Parathyroid adenoma (tissue), 2 donors: ENCODE results near the gene CHMP4B.

Source experiments
- H2AFZ ChIP-seq: fragments of 300-600 bp; sonication (generic); one replicate; pipeline ENCODE4 v1.7.0; 2017; ENCODE audit warnings: antibody characterized with exemption, mild to moderate bottlenecking
- H3K27ac ChIP-seq: fragments of 300-600 bp; sonication (generic); one replicate; pipeline ENCODE4 v1.7.0; 2017
- H3K27me3 ChIP-seq: fragments of 300-600 bp; sonication (generic); one replicate; pipeline ENCODE4 v1.7.0; 2017; ENCODE audit warnings: low read length; ENCODE audit not compliant: control insufficient read depth, insufficient read depth
- H3K36me3 ChIP-seq: fragments of 300-600 bp; sonication (generic); one replicate; pipeline ENCODE4 v1.7.0; 2017; ENCODE audit warnings: low read length; ENCODE audit not compliant: control insufficient read depth, insufficient read depth
- H3K4me1 ChIP-seq: fragments of 300-600 bp; sonication (generic); one replicate; pipeline ENCODE4 v1.7.0; 2017; ENCODE audit warnings: control low read depth
- H3K4me2 ChIP-seq: fragments of 300-600 bp; sonication (generic); one replicate; pipeline ENCODE4 v1.7.0; 2017; ENCODE audit warnings: low read length
- H3K4me3 ChIP-seq: fragments of 300-600 bp; sonication (generic); one replicate; pipeline ENCODE4 v1.7.0; 2017; ENCODE audit warnings: low read depth, low read length
- H3K79me2 ChIP-seq: fragments of 300-600 bp; sonication (generic); one replicate; pipeline ENCODE4 v1.7.0; 2017; ENCODE audit warnings: control low read depth
- H3K9ac ChIP-seq: fragments of 300-600 bp; sonication (generic); one replicate; pipeline ENCODE4 v1.7.0; 2017; ENCODE audit warnings: mild to moderate bottlenecking
- H3K9me3 ChIP-seq: fragments of 300-600 bp; sonication (generic); one replicate; pipeline ENCODE4 v1.7.0; 2017; ENCODE audit warnings: low read length; ENCODE audit not compliant: control insufficient read depth
- TF ChIP-seq, protein P1 (sequence below): fragments of 300-600 bp; sonication (generic); IDR thresholded peaks from one replicate; pipeline ENCODE4 v1.7.0; 2017; ENCODE audit warnings: antibody characterized with exemption, mild to moderate bottlenecking
- donor health status: primary hyperparathyroidism.

Gene CHMP4B

GRCh38 chr20:33766686-33767085 is 44.5 kb upstream of the CHMP4B start:
- no peak overlapping the region for H3K27ac ChIP-seq
- no peak overlapping the region for H3K4me3 ChIP-seq
- no peaks in the 10 kb centered on the region for H3K79me2 ChIP-seq
- TF ChIP-seq, protein P1, sequence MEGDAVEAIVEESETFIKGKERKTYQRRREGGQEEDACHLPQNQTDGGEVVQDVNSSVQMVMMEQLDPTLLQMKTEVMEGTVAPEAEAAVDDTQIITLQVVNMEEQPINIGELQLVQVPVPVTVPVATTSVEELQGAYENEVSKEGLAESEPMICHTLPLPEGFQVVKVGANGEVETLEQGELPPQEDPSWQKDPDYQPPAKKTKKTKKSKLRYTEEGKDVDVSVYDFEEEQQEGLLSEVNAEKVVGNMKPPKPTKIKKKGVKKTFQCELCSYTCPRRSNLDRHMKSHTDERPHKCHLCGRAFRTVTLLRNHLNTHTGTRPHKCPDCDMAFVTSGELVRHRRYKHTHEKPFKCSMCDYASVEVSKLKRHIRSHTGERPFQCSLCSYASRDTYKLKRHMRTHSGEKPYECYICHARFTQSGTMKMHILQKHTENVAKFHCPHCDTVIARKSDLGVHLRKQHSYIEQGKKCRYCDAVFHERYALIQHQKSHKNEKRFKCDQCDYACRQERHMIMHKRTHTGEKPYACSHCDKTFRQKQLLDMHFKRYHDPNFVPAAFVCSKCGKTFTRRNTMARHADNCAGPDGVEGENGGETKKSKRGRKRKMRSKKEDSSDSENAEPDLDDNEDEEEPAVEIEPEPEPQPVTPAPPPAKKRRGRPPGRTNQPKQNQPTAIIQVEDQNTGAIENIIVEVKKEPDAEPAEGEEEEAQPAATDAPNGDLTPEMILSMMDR, result no peak
- no peak overlapping the region for H3K9ac ChIP-seq
- no peaks in the 10 kb centered on the region for H3K27me3 ChIP-seq
- H3K4me1 ChIP-seq, result no peaks in the 10 kb centered on the region
- H3K4me2 ChIP-seq, result no peak overlapping the region
- H2AFZ ChIP-seq, result no peak overlapping the region
- no peaks in the 10 kb centered on the region for H3K36me3 ChIP-seq
- no peaks in the 10 kb centered on the region for H3K9me3 ChIP-seq

GRCh38 chr20:33767777-33768138 is 43.4 kb upstream of the CHMP4B start:
- Histone ChIP-seq H3K9ac (no peak overlapping the region), H3K27ac (no peak overlapping the region), H3K4me1 (no peaks in the 10 kb centered on the region), H3K4me2 (no peak overlapping the region), H3K79me2 (no peaks in the 10 kb centered on the region), H3K4me3 (no peak overlapping the region), H3K27me3 (no peaks in the 10 kb centered on the region), H3K9me3 (no peaks in the 10 kb centered on the region), H2AFZ (no peak overlapping the region), H3K36me3 (no peaks in the 10 kb centered on the region)
- TF ChIP-seq, protein P1, result no peak

DNA sequence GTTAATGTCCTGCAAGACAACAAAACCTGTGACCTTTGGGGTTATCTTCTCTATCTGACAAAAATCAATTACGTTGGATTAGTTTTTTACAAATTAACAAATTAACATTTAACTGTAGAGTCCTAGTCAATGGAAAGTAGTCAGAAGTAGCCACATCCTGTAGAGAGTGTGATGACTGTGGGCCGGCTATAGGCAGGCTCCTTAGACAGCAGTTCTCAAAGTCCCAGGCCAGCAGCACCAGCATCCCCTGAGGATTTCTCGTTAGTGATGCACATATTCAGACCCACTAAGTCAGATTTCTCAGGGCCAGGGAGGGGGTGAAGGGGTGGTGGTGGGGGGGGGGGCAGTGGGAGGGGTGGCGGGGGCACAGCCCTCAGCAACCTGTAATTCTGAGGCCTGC is 42.1 kb upstream of the CHMP4B start:
- TF ChIP-seq, protein P1, result no peak
- Histone ChIP-seq H3K27ac (no peak overlapping the region), H3K9ac (no peak overlapping the region), H3K79me2 (no peaks in the 10 kb centered on the region), H3K27me3 (no peaks in the 10 kb centered on the region), H3K4me2 (no peak overlapping the region), H3K36me3 (no peaks in the 10 kb centered on the region), H2AFZ (no peak overlapping the region), H3K4me3 (no peak overlapping the region), H3K4me1 (no peaks in the 10 kb centered on the region), H3K9me3 (no peaks in the 10 kb centered on the region)

GRCh38 chr20:33770005-33770404 is 41.1 kb upstream of the CHMP4B start:
- H3K27ac ChIP-seq, result no peak overlapping the region
- no peak overlapping the region for H3K9ac ChIP-seq
- no peak overlapping the region for H3K4me3 ChIP-seq
- H3K79me2 ChIP-seq, result no peaks in the 10 kb centered on the region
- H3K9me3 ChIP-seq, result no peaks in the 10 kb centered on the region
- no peaks in the 10 kb centered on the region for H3K4me1 ChIP-seq
- H3K36me3 ChIP-seq, result no peaks in the 10 kb centered on the region
- H2AFZ ChIP-seq, result no peak overlapping the region
- TF ChIP-seq, protein P1, result no peak
- no peak overlapping the region for H3K4me2 ChIP-seq
- no peaks in the 10 kb centered on the region for H3K27me3 ChIP-seq

- Histone ChIP-seq H3K4me1 (no peaks in the 10 kb centered on the region), H3K9ac (no peak overlapping the region), H3K79me2 (no peaks in the 10 kb centered on the region), H2AFZ (no peak overlapping the region), H3K4me3 (no peak overlapping the region), H3K27me3 (no peaks in the 10 kb centered on the region), H3K4me2 (no peak overlapping the region), H3K9me3 (no peaks in the 10 kb centered on the region), H3K36me3 (no peaks in the 10 kb centered on the region), H3K27ac (no peak overlapping the region)
- TF ChIP-seq, protein P1, result no peak
Measured at GRCh38 chr20:33771938-33772337, 39.2 kb upstream of the CHMP4B start.
